A673 (cell line): ENCODE data around the gene EXOC6B. TPM values are rescaled to one million over a fixed set of nuclear protein-coding genes. Genes with fewer than 3 reads are reported as not detected.

ENCODE experiments used
- BruUV-seq: library from RNA; stranded (reverse); fragments of 400-500 nt; replicated peaks from 2 replicates; lab custom pipeline; 2021; lab: Mats Ljungman, UMichigan
- CTCF ChIA-PET: fragments of 300-600 bp; sonication (Branson Sonifier 250); formaldehyde crosslinking; loops from one replicate; lab custom pipeline; 2022; ENCODE audit warnings: antibody characterized with exemption; lab: Charles Lee
- POLR2A ChIA-PET: fragments of 300-600 bp; sonication (Branson Sonifier 250); formaldehyde crosslinking; loops from one replicate; lab custom pipeline; 2022; ENCODE audit warnings: antibody characterized with exemption; ENCODE audit not compliant: low non-redundant PET; lab: Charles Lee
- DNase-seq: peaks from one replicate; pipeline ENCODE4 v3.0.0-alpha.2; 2015; ENCODE audit warnings: low spot score
- H3K27ac ChIP-seq: fragments of 200-600 bp; sonication (generic); 2 replicates; pipeline ENCODE4 v1.5.1; 2016; ENCODE audit warnings: mixed run types, low read depth, mild to moderate bottlenecking, mixed read lengths, antibody characterized with exemption, low read length; ENCODE audit not compliant: poor library complexity, severe bottlenecking
- H3K27me3 ChIP-seq: fragments of 200-600 bp; sonication (generic); replicated peaks from 2 replicates; pipeline ENCODE4 v1.6.1; 2017; ENCODE audit warnings: mixed run types, low read depth, mild to moderate bottlenecking, mixed read lengths, antibody characterized with exemption, low read length; ENCODE audit not compliant: insufficient read depth, poor library complexity
- H3K36me3 ChIP-seq: fragments of 200-600 bp; sonication (generic); 2 replicates; pipeline ENCODE4 v1.6.1; 2016; ENCODE audit warnings: mixed run types, mild to moderate bottlenecking, mixed read lengths, antibody characterized with exemption, low read length; ENCODE audit not compliant: insufficient read depth, poor library complexity, severe bottlenecking
- H3K4me1 ChIP-seq: fragments of 200-600 bp; sonication (generic); 2 replicates; pipeline ENCODE4 v1.6.1; 2017; ENCODE audit warnings: mixed run types, mild to moderate bottlenecking, mixed read lengths, antibody characterized with exemption, low read length; ENCODE audit not compliant: insufficient read depth, poor library complexity, severe bottlenecking
- H3K4me3 ChIP-seq: fragments of 200-600 bp; sonication (generic); 2 replicates; pipeline ENCODE4 v1.5.1; 2016; ENCODE audit warnings: low read depth, mixed run types, mild to moderate bottlenecking, mixed read lengths, low read length; ENCODE audit not compliant: poor library complexity, severe bottlenecking
- H3K9me3 ChIP-seq: fragments of 200-600 bp; sonication (generic); 2 replicates; pipeline ENCODE4 v1.6.1; 2016; ENCODE audit warnings: mixed run types, low read depth, mild to moderate bottlenecking, mixed read lengths, antibody characterized with exemption, low read length; ENCODE audit not compliant: poor library complexity, severe bottlenecking
- CTCF ChIP-seq: fragments of 300-800, 200-600 bp; sonication (generic); conservative IDR thresholded peaks from 2 replicates; pipeline ENCODE4 v1.5.1; 2017; ENCODE audit warnings: low read depth, mild to moderate bottlenecking, antibody characterized with exemption, low read length, moderate library complexity, mixed read lengths
- EZH2 ChIP-seq: fragments of 200-600 bp; sonication (generic); IDR thresholded peaks from 2 replicates; pipeline ENCODE4 v1.6.1; 2017; ENCODE audit warnings: borderline replicate concordance, low read depth, mild to moderate bottlenecking, mixed read lengths, antibody characterized with exemption, low read length; ENCODE audit not compliant: poor library complexity, severe bottlenecking
- intact Hi-C: fragments of 100-400 bp; cut with micrococcal nuclease; formaldehyde crosslinking; loops from one replicate; pipeline ENCODE4 v1.10.0; 2022; ENCODE audit not compliant: unreplicated experiment
- total RNA-seq: library from RNA; stranded (reverse); gene quantifications from 2 replicates; pipeline ENCODE4 v1.2.3, GENCODE V29; 2021

Gene EXOC6B
- total RNA-seq, 1 experiment from 2014 or later = 138 TPM

- Histone ChIP-seq H3K27me3 (no peaks in the 10 kb centered on the region), H3K36me3 (no peaks in the 10 kb centered on the region), H3K4me1 (no peaks in the 10 kb centered on the region), H3K27ac (no peak overlapping the region), H3K9me3 (no peaks in the 10 kb centered on the region), H3K4me3 (no peak overlapping the region)
- ChIA-PET POLR2A (no interaction called here), CTCF (no interaction called here)
- intact Hi-C loops = no loop called here
- TF ChIP-seq EZH2 (no peak), CTCF (no peak)
- DNase-seq = no peak
- no TSS peak for BruUV-seq
Observed at GRCh38 chr2:72544554-72544953, 281.3 kb downstream of the EXOC6B start.

- DNase-seq = no peak
- ChIA-PET POLR2A (no interaction called here), CTCF (no interaction called here)
- no peak for TF ChIP-seq CTCF
- TF ChIP-seq EZH2 = no peak
- BruUV-seq = no TSS peak
- Histone ChIP-seq H3K9me3 (no peaks in the 10 kb centered on the region), H3K27me3 (no peaks in the 10 kb centered on the region), H3K36me3 (no peaks in the 10 kb centered on the region), H3K4me1 (no peaks in the 10 kb centered on the region), H3K4me3 (no peak overlapping the region), H3K27ac (no peak overlapping the region)
- intact Hi-C loops = no loop called here
Observed at GRCh38 chr2:72543497-72544216, 282.2 kb downstream of the EXOC6B start.

GRCh38 chr2:72539071-72539552 is 286.7 kb downstream of the EXOC6B start:
- no peaks in the 10 kb centered on the region for H3K36me3 ChIP-seq
- no peaks in the 10 kb centered on the region for H3K27me3 ChIP-seq
- no peaks in the 10 kb centered on the region for H3K9me3 ChIP-seq
- intact Hi-C loops = no loop called here
- DNase-seq = no peak
- peaks cover 11% of the 10 kb centered on the region for H3K4me1 ChIP-seq
- POLR2A ChIA-PET = no interaction called here
- TF ChIP-seq CTCF (no peak), EZH2 (no peak)
- CTCF ChIA-PET = no interaction called here
- H3K27ac ChIP-seq = peak overlapping the region; percentile 18
- H3K4me3 ChIP-seq = no peak overlapping the region
- BruUV-seq = no TSS peak
